PFSK-1 (cell line): Measurements from ENCODE around the gene TOM1L2.

Experiments used
- POLR2AphosphoS5 ChIP-seq: IDR thresholded peaks from 2 replicates; pipeline ENCODE4 v1.6.1; 2012; ENCODE audit warnings: low read depth, mild to moderate bottlenecking, control low read depth, low read length, moderate library complexity
- SIN3A ChIP-seq: IDR thresholded peaks from 2 replicates; pipeline ENCODE4 v1.6.1; 2012; ENCODE audit warnings: mild to moderate bottlenecking, low read length, moderate library complexity, borderline replicate concordance; ENCODE audit not compliant: insufficient read depth
- TAF1 ChIP-seq: IDR thresholded peaks from 2 replicates; pipeline ENCODE4 v1.6.1; 2012; ENCODE audit warnings: low read length, control low read depth, borderline replicate concordance; ENCODE audit not compliant: insufficient read depth
- TF ChIP-seq, protein P1 (sequence below), 2 experiments: IDR thresholded peaks; 2 replicates each; pipeline versions ENCODE4 v1.6.1 to v1.8.0; 2011 to 2012; ENCODE audit warnings: low read depth in 2 of 2, low read length in 2 of 2, control low read depth in 1 of 2, inconsistent platforms in 1 of 2, mild to moderate bottlenecking in 1 of 2, moderate library complexity in 1 of 2; ENCODE audit not compliant: insufficient read depth in 1 of 2

DNA sequence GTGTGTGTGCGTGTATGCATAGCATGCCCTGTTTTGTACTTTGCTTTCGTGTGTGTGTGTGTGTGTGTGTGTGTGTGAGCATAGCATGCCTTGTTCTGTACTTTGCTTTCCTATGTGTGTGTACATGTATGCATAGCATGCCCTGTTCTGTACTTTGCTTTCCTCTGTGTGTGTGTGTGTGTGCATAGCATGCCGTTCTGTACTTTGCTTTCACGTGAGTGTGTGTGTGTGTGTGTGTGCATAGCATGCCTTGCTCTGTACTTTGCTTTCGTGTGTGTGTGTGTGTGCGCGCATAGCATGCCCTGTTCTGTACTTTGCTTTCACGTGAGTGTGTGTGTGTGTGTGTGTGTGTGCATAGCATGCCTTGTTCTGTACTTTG, 27.8 kb upstream of the TOM1L2 start:
- no peak for TF ChIP-seq TAF1
- no peak for TF ChIP-seq SIN3A
- TF ChIP-seq, protein P1, sequence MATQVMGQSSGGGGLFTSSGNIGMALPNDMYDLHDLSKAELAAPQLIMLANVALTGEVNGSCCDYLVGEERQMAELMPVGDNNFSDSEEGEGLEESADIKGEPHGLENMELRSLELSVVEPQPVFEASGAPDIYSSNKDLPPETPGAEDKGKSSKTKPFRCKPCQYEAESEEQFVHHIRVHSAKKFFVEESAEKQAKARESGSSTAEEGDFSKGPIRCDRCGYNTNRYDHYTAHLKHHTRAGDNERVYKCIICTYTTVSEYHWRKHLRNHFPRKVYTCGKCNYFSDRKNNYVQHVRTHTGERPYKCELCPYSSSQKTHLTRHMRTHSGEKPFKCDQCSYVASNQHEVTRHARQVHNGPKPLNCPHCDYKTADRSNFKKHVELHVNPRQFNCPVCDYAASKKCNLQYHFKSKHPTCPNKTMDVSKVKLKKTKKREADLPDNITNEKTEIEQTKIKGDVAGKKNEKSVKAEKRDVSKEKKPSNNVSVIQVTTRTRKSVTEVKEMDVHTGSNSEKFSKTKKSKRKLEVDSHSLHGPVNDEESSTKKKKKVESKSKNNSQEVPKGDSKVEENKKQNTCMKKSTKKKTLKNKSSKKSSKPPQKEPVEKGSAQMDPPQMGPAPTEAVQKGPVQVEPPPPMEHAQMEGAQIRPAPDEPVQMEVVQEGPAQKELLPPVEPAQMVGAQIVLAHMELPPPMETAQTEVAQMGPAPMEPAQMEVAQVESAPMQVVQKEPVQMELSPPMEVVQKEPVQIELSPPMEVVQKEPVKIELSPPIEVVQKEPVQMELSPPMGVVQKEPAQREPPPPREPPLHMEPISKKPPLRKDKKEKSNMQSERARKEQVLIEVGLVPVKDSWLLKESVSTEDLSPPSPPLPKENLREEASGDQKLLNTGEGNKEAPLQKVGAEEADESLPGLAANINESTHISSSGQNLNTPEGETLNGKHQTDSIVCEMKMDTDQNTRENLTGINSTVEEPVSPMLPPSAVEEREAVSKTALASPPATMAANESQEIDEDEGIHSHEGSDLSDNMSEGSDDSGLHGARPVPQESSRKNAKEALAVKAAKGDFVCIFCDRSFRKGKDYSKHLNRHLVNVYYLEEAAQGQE (IDR thresholded peaks at IDR 0.05; ENCODE audit: insufficient read depth in 1 of 2, low read depth in 2 of 2, low read length in 2 of 2): no peak
- TF ChIP-seq POLR2AphosphoS5: no peak
